GM12878 (cell line): ENCODE data around the gene SDF4. TPM values are rescaled to one million over a fixed set of nuclear protein-coding genes. Genes with fewer than 3 reads are reported as not detected.

Experiments
- ATAC-seq: fragments of 200-7000 bp; cut with Tn5 transposase; 3 replicates; pipeline ENCODE4 v1.9.1; 2020; ENCODE audit warnings: mild to moderate bottlenecking, moderate library complexity
- BruUV-seq: library from RNA; stranded (reverse); fragments of 400-500 nt; replicated peaks from 2 replicates; lab custom pipeline; 2021; lab: Mats Ljungman, UMichigan
- CTCF ChIA-PET: fragments of 300-600 bp; sonication (Branson Sonifier 250); formaldehyde crosslinking; extraction: SDS; loops from one replicate; lab custom pipeline; 2021; ENCODE audit warnings: inconsistent platforms; lab: Yijun Ruan, JAX
- POLR2A ChIA-PET: fragments of 350-600 bp; formaldehyde crosslinking; extraction: SDS; loops from one replicate; lab custom pipeline; 2021; ENCODE audit warnings: inconsistent platforms; lab: Charles Lee
- RAD21 ChIA-PET: fragments of 300-600 bp; sonication (Branson Sonifier 250); formaldehyde crosslinking; loops from one replicate; lab custom pipeline; 2023; ENCODE audit warnings: antibody characterized with exemption; ENCODE audit not compliant: unreplicated experiment; lab: Charles Lee
- SMC1A ChIA-PET: fragments of 300-600 bp; sonication (Branson Sonifier 250); formaldehyde crosslinking; loops from one replicate; lab custom pipeline; 2023; ENCODE audit not compliant: unreplicated experiment, uncharacterized antibody; lab: Charles Lee
- DNase-seq: peaks from one replicate; pipeline ENCODE4 v3.0.0-alpha.2; 2011; ENCODE audit warnings: low read depth, low spot score
- FAIRE-seq: peaks from 3 replicates; lab custom pipeline; 2011; peaks lifted over from hg19 to GRCh38; lab: Jason Lieb, UNC
- H2AFZ ChIP-seq: 2 replicates; pipeline ENCODE4 v1.6.0; 2011; ENCODE audit warnings: low read depth, low read length, control low read depth; ENCODE audit not compliant: control insufficient read depth
- H3K27ac ChIP-seq: 2 replicates; pipeline ENCODE4 v1.5.1; 2011; ENCODE audit warnings: control low read depth; ENCODE audit not compliant: control insufficient read depth, insufficient read depth
- H3K27me3 ChIP-seq, 2 experiments: replicated peaks in 1 of 2; 2 replicates each; pipeline versions ENCODE4 v1.6.0 to v1.6.1; 2011; ENCODE audit warnings: low read length in 1 of 2; ENCODE audit not compliant: control insufficient read depth in 2 of 2, insufficient read depth in 2 of 2
- H3K36me3 ChIP-seq, 2 experiments: 2 replicates each; pipeline ENCODE4 v1.5.1; 2011; ENCODE audit warnings: low read length in 1 of 2; ENCODE audit not compliant: control insufficient read depth in 2 of 2, insufficient read depth in 2 of 2
- H3K4me1 ChIP-seq: 2 replicates; pipeline ENCODE4 v1.6.1; 2011; ENCODE audit warnings: mild to moderate bottlenecking, low read length, moderate library complexity, mixed read lengths; ENCODE audit not compliant: control insufficient read depth, insufficient read depth
- H3K4me2 ChIP-seq: 2 replicates; pipeline ENCODE4 v1.6.0; 2011; ENCODE audit warnings: control low read depth; ENCODE audit not compliant: control insufficient read depth, insufficient read depth
- H3K4me3 ChIP-seq: fragments of 200-600 bp; sonication (generic); 2 replicates; pipeline ENCODE4 v1.5.1; 2016
- H3K79me2 ChIP-seq: 2 replicates; pipeline ENCODE4 v1.6.0; 2011; ENCODE audit warnings: low read length; ENCODE audit not compliant: control insufficient read depth, insufficient read depth
- H3K9ac ChIP-seq: 2 replicates; pipeline ENCODE4 v1.8.0; 2011; ENCODE audit warnings: low read length, control low read depth, mixed read lengths; ENCODE audit not compliant: control insufficient read depth, insufficient read depth
- H3K9me3 ChIP-seq: replicated peaks from 3 replicates; pipeline ENCODE4 v1.5.1; 2011; ENCODE audit warnings: mild to moderate bottlenecking, low read length; ENCODE audit not compliant: control insufficient read depth, insufficient read depth
- H4K20me1 ChIP-seq: 2 replicates; pipeline ENCODE4 v1.6.0; 2011; ENCODE audit not compliant: control insufficient read depth, insufficient read depth
- CEBPB ChIP-seq, 2 experiments: fragments of 150-350 bp in 1 of 2; IDR thresholded peaks; 2 replicates each; pipeline ENCODE4 v1.6.1; 2012 to 2014; ENCODE audit warnings: low read depth in 2 of 2, low read length in 2 of 2, borderline replicate concordance in 1 of 2, inconsistent platforms in 1 of 2
- DPF2 ChIP-seq: fragments of 450-650 bp; IDR thresholded peaks from 2 replicates; pipeline ENCODE4 v1.6.1; 2017; ENCODE audit warnings: mild to moderate bottlenecking
- EGR1 ChIP-seq, 2 experiments: IDR thresholded peaks; 1 replicate in 1 of 2; 2 replicates in 1 of 2; pipeline ENCODE4 v1.6.1; 2011 to 2012; ENCODE audit warnings: low read depth in 2 of 2, low read length in 2 of 2, borderline replicate concordance in 1 of 2, mild to moderate bottlenecking in 1 of 2, moderate library complexity in 1 of 2
- MLLT1 ChIP-seq: fragments of 450-650 bp; IDR thresholded peaks from 2 replicates; pipeline ENCODE4 v1.6.1; 2016; ENCODE audit warnings: mild to moderate bottlenecking
- TAF1 ChIP-seq: IDR thresholded peaks from 2 replicates; pipeline ENCODE4 v1.6.1; 2011; ENCODE audit warnings: mild to moderate bottlenecking, low read depth, low read length, borderline replicate concordance
- WGBS: methylation state at CpG from one replicate; pipeline ENCODE4 v1.1.6; 2016; ENCODE audit warnings: low lambda C conversion rate; ENCODE audit not compliant: insufficient replicate concordance, insufficient coverage; ENCODE audit errors: missing lambda C conversion rate; 5-methylcytosine and 5-hydroxymethylcytosine counted together
- in situ Hi-C: fragments of 300-500 bp; cut with MboI; formaldehyde crosslinking; loops from 9 replicates; pipeline ENCODE4 v1.14.3; 2018; ENCODE audit warnings: mixed read lengths
- intact Hi-C: fragments of 100-400 bp; cut with micrococcal nuclease; formaldehyde crosslinking; loops from one replicate; pipeline ENCODE4 v1.14.2; 2022; ENCODE audit not compliant: unreplicated experiment
- polyA plus RNA-seq, 11 experiments: library from polyadenylated mRNA; depleted of rRNA in 4 of 11; unstranded in 6 of 11; stranded (reverse) in 5 of 11; fragments of >200 nt; fragmentation: Nextera tagmentation in 4 of 11; fragmentation: Illumina TruSeq in 1 of 11; extraction: Ambion mirVana in 4 of 11; extraction: Trizol in 1 of 11; gene quantifications; 1 replicate in 1 of 11; 2 replicates in 10 of 11; pipeline versions ENCODE4 v1.2.1 to v1.2.3, GENCODE V29; 2011 to 2016; ENCODE audit warnings: inconsistent platforms in 2 of 11, missing spikeins in 2 of 11, low read depth in 1 of 11
- total RNA-seq, 4 experiments: library from RNA; depleted of rRNA in 3 of 4; stranded (reverse); fragments of >200 nt in 3 of 4; fragmentation: Illumina TruSeq in 1 of 4; extraction: Trizol in 1 of 4; gene quantifications; 2 replicates each; pipeline versions ENCODE4 v1.2.1 to v1.2.3, GENCODE V29; 2013 to 2021

Gene SDF4
- total and polyA plus RNA-seq, 10 of the 15 experiments (the other 5 are each of a cell fraction or from before 2014, with no cell fraction given): 0.44 to 97.2 (median 40.2) TPM

- no peak for TF ChIP-seq MLLT1
- no peak for TF ChIP-seq CEBPB (IDR thresholded peaks at IDR 0.05; ENCODE audit: borderline replicate concordance in 1 of 2, low read depth in 2 of 2, low read length in 2 of 2)
- no peak for TF ChIP-seq EGR1 (IDR thresholded peaks at IDR 0.05; ENCODE audit: borderline replicate concordance in 1 of 2, low read depth in 2 of 2, low read length in 2 of 2)
Measured at GRCh38 chr1:1256956-1257871, 25.4 kb upstream of the SDF4 start (continued).

- in situ Hi-C loops: no loop called here
- H3K79me2 ChIP-seq: no peaks in the 10 kb centered on the region
- ChIA-PET CTCF (interaction anchor here (1.2 kb wide), 1 partner anchor 133 kb away, joined by 5 read pairs; no protein-coding TSS in a partner anchor), POLR2A (interaction anchor here (1.2 kb wide), 1 partner anchor 18 kb away, joined by 3 read pairs; the partner anchor contains the start of gene UBE2J2), SMC1A (no interaction called here), RAD21 (no interaction called here)
- no peaks in the 10 kb centered on the region for H3K27me3 ChIP-seq
- H3K4me3 ChIP-seq: no peak overlapping the region
- no peak overlapping the region for H3K9ac ChIP-seq
- no peak for DNase-seq
- no peak for TF ChIP-seq DPF2
- no peak for TF ChIP-seq TAF1
- ATAC-seq: no peak
- intact Hi-C loops: no loop called here
- no peak for FAIRE-seq
- H4K20me1 ChIP-seq: no peaks in the 10 kb centered on the region
- WGBS: 90% methylated on average over 10 of the region's 10 CpGs
- H3K27ac ChIP-seq: no peak overlapping the region
- no peak overlapping the region for H3K4me2 ChIP-seq
- TSS peak; percentile 57 for BruUV-seq
- H3K9me3 ChIP-seq: no peaks in the 10 kb centered on the region
- H2AFZ ChIP-seq: no peak overlapping the region
- peaks cover 3 to 16% of the 10 kb centered on the region in 2 experiments; a peak in 3 of 4 replicates for H3K36me3 ChIP-seq
- peaks cover 9% of the 10 kb centered on the region for H3K4me1 ChIP-seq
Measured at GRCh38 chr1:1255611-1256010, 23.8 kb upstream of the SDF4 start.
